CD4-positive, alpha-beta memory T cell (primary cell): ENCODE data around the gene ATL2. TPM values are rescaled to one million over a fixed set of nuclear protein-coding genes. Genes with fewer than 3 reads are reported as not detected.

Experiments used
- polyA plus RNA-seq, 2 donors: library from polyadenylated mRNA; unstranded; fragments of 300-500 nt; fragmentation: Illumina TruSeq; gene quantifications; one replicate each; pipeline ENCODE4 v1.2.3, GENCODE V29; 2021
- total RNA-seq, 2 experiments: library from RNA; stranded (reverse); gene quantifications; one replicate each; pipeline ENCODE4 v1.2.3, GENCODE V29; 2021

Gene ATL2
- total and polyA plus RNA-seq, 4 experiments from 2014 or later: 13.2 to 64.3 (median 36.6) TPM

Other genes with a start within 250 kb of the ATL2 start
- 100 to 1,000 TPM; 103 to 105 TPM for gene HNRNPLL, start 225.7 kb upstream of the ATL2 start, total RNA-seq
- gene HNRNPLL, start 225.7 kb upstream of the ATL2 start, polyA plus RNA-seq: 10 to 100 TPM; 71.2 to 74.9 TPM